OCI-LY3 (cell line): ENCODE results near the gene GDPD4.

ENCODE experiments used
- EZH2phosphoT487 ChIP-seq: fragments of 200-600 bp; shearing (Covaris generic); IDR thresholded peaks from 2 replicates; pipeline ENCODE4 v1.6.1; 2018; ENCODE audit warnings: antibody characterized with exemption, mixed run types, low read depth
- TF ChIP-seq, protein P1 (sequence below): fragments of 200-600, 300-600 bp; sonication (generic); IDR thresholded peaks from 2 replicates; pipeline ENCODE4 v1.5.1; 2014; ENCODE audit warnings: antibody characterized with exemption, low read length, low read depth

DNA sequence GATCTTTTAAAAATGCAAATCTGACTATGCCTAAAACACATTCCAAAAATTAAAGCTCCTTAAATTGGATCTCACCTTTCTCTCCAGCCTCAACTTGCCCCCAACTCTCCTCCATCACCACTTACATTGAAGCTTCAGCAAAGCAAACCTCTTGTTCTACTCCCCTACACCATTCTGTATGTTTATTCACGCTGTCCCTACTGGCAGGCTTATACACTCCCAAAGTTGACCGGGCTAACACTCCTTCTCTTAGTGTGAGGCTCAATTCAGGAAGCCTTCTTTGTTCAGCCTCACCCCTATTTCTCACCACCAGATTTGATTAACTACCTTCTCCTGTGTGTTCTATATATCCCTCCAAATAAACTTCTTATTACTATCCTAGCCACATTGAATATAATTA, 1.8 kb upstream of the GDPD4 start:
- TF ChIP-seq, protein P1, sequence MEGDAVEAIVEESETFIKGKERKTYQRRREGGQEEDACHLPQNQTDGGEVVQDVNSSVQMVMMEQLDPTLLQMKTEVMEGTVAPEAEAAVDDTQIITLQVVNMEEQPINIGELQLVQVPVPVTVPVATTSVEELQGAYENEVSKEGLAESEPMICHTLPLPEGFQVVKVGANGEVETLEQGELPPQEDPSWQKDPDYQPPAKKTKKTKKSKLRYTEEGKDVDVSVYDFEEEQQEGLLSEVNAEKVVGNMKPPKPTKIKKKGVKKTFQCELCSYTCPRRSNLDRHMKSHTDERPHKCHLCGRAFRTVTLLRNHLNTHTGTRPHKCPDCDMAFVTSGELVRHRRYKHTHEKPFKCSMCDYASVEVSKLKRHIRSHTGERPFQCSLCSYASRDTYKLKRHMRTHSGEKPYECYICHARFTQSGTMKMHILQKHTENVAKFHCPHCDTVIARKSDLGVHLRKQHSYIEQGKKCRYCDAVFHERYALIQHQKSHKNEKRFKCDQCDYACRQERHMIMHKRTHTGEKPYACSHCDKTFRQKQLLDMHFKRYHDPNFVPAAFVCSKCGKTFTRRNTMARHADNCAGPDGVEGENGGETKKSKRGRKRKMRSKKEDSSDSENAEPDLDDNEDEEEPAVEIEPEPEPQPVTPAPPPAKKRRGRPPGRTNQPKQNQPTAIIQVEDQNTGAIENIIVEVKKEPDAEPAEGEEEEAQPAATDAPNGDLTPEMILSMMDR, result no peak
- no peak for TF ChIP-seq EZH2phosphoT487
